HepG2 (cell line): ENCODE results near the gene LRRN1. TPM values are rescaled to one million over a fixed set of nuclear protein-coding genes. Genes with fewer than 3 reads are reported as not detected.

Experiments
- ATAC-seq: fragments of 200-7000 bp; cut with Tn5 transposase; 3 replicates; pipeline ENCODE4 v1.9.1; 2020; ENCODE audit warnings: mild to moderate bottlenecking, moderate library complexity
- BruUV-seq: library from RNA; stranded (reverse); fragments of 400-500 nt; replicated peaks from 2 replicates; lab custom pipeline; 2021; lab: Mats Ljungman, UMichigan
- CTCF ChIA-PET: fragments of 300-600 bp; formaldehyde crosslinking; extraction: SDS; loops from one replicate; lab custom pipeline; 2021; ENCODE audit warnings: low total read pairs, inconsistent platforms, low intra/inter-chr PET ratio; lab: Yijun Ruan, JAX
- POLR2A ChIA-PET: fragments of 350-600 bp; sonication (Branson Sonifier 250); formaldehyde crosslinking; loops from one replicate; lab custom pipeline; 2020; ENCODE audit warnings: antibody characterized with exemption, inconsistent platforms; lab: Yijun Ruan, JAX
- DNase-seq: peaks from one replicate; pipeline ENCODE4 v3.0.0-alpha.2; 2015; ENCODE audit warnings: low spot score
- FAIRE-seq: peaks from 3 replicates; lab custom pipeline; 2011; peaks lifted over from hg19 to GRCh38; lab: Jason Lieb, UNC
- H2AFZ ChIP-seq: one replicate; pipeline ENCODE4 v1.6.1; 2011; ENCODE audit warnings: low read length, inconsistent platforms
- H3K27ac ChIP-seq: fragments of 300-600 bp; 3 replicates; pipeline ENCODE4 v1.8.0; 2011; ENCODE audit warnings: mixed run types, mild to moderate bottlenecking, mixed read lengths, low read length, inconsistent platforms; ENCODE audit not compliant: insufficient read depth; ENCODE audit errors: extremely low read length
- H3K27me3 ChIP-seq, 2 experiments: fragments of 200-600 bp in 1 of 2; 2 replicates in 1 of 2; 3 replicates in 1 of 2; pipeline versions ENCODE4 v1.6.0 to v1.8.0; 2011; ENCODE audit warnings: low read length in 2 of 2, mild to moderate bottlenecking in 2 of 2, moderate library complexity in 2 of 2, inconsistent platforms in 1 of 2; ENCODE audit not compliant: insufficient read depth in 2 of 2, control insufficient read depth in 1 of 2
- H3K36me3 ChIP-seq, 2 experiments: fragments of 200-600 bp in 1 of 2; replicated peaks in 1 of 2; 2 replicates in 1 of 2; 3 replicates in 1 of 2; pipeline versions ENCODE4 v1.5.1 to v1.8.0; 2011; ENCODE audit warnings: low read length in 2 of 2, inconsistent platforms in 1 of 2; ENCODE audit not compliant: insufficient read depth in 2 of 2, control insufficient read depth in 1 of 2
- H3K4me1 ChIP-seq: 2 replicates; pipeline ENCODE4 v1.5.1; 2012; ENCODE audit warnings: low read length, inconsistent platforms; ENCODE audit not compliant: insufficient read depth
- H3K4me2 ChIP-seq: 2 replicates; pipeline ENCODE4 v1.6.0; 2011; ENCODE audit warnings: low read depth, low read length, inconsistent platforms
- H3K4me3 ChIP-seq, 3 experiments: fragments of 200-600 bp in 1 of 3; sonication (generic), shearing (Covaris generic) in 1 of 3; replicated peaks in 1 of 3; 2 replicates each; pipeline ENCODE4 v1.5.1; 2011 to 2016; ENCODE audit warnings: low read length in 3 of 3, inconsistent platforms in 2 of 3, low read depth in 2 of 3, mild to moderate bottlenecking in 2 of 3, control low read depth in 1 of 3, mixed read lengths in 1 of 3; ENCODE audit not compliant: insufficient read depth in 1 of 3
- H3K79me2 ChIP-seq: one replicate; pipeline ENCODE4 v1.6.1; 2011; ENCODE audit warnings: low read length, inconsistent platforms; ENCODE audit not compliant: insufficient read depth
- H3K9ac ChIP-seq: 2 replicates; pipeline ENCODE4 v1.6.0; 2011; ENCODE audit warnings: mild to moderate bottlenecking, low read depth, low read length, inconsistent platforms; ENCODE audit not compliant: insufficient read depth
- H3K9me3 ChIP-seq: 2 replicates; pipeline ENCODE4 v1.5.1; 2012; ENCODE audit warnings: mild to moderate bottlenecking, low read length
- H4K20me1 ChIP-seq: 2 replicates; pipeline ENCODE4 v1.6.0; 2011; ENCODE audit warnings: inconsistent platforms, mild to moderate bottlenecking, low read length, moderate library complexity; ENCODE audit not compliant: insufficient read depth
- HINFP ChIP-seq: sonication (generic); formaldehyde crosslinking; IDR thresholded peaks from 2 replicates; pipeline ENCODE4 v1.4.0; 2020; ENCODE audit warnings: low read depth, mild to moderate bottlenecking, missing genetic modification reagents
- KAT8 ChIP-seq: IDR thresholded peaks from 2 replicates; pipeline ENCODE4 v1.6.1; 2016; ENCODE audit warnings: missing genetic modification reagents, missing compliant biosample characterization
- MAFG ChIP-seq: sonication (generic); formaldehyde crosslinking; IDR thresholded peaks from 2 replicates; pipeline ENCODE4 v1.5.1; 2020; ENCODE audit warnings: mild to moderate bottlenecking, missing genetic modification reagents
- PHF21A ChIP-seq: sonication (generic); formaldehyde crosslinking; IDR thresholded peaks from 2 replicates; pipeline ENCODE4 v1.5.0; 2020; ENCODE audit warnings: mild to moderate bottlenecking, missing genetic modification reagents
- TP53 ChIP-seq: sonication (generic); formaldehyde crosslinking; conservative IDR thresholded peaks from 2 replicates; pipeline ENCODE4 v1.4.0; 2020; ENCODE audit warnings: missing genetic modification reagents
- ZBTB20 ChIP-seq: sonication (generic); formaldehyde crosslinking; IDR thresholded peaks from 2 replicates; pipeline ENCODE4 v1.8.1; 2023; ENCODE audit warnings: missing genetic modification reagents, low read depth, mild to moderate bottlenecking, borderline replicate concordance
- ZNF281 ChIP-seq: sonication (generic); formaldehyde crosslinking; IDR thresholded peaks from 2 replicates; pipeline ENCODE4 v1.4.0; 2020; ENCODE audit warnings: missing genetic modification reagents, borderline replicate concordance
- ZNF557 ChIP-seq: sonication (generic); formaldehyde crosslinking; IDR thresholded peaks from 2 replicates; pipeline ENCODE4 v1.4.0; 2020; ENCODE audit warnings: missing genetic modification reagents
- ZNF639 ChIP-seq: conservative IDR thresholded peaks from 2 replicates; pipeline ENCODE4 v1.6.1; 2018; ENCODE audit warnings: missing genetic modification reagents
- ZNF660 ChIP-seq: sonication (generic); formaldehyde crosslinking; IDR thresholded peaks from 2 replicates; pipeline ENCODE4 v1.5.1; 2020; ENCODE audit warnings: mild to moderate bottlenecking, low read depth, missing genetic modification reagents, borderline replicate concordance
- ZUFSP ChIP-seq: sonication (generic); formaldehyde crosslinking; IDR thresholded peaks from 2 replicates; pipeline ENCODE4 v1.9.0; 2021; ENCODE audit warnings: missing genetic modification reagents, mild to moderate bottlenecking, borderline replicate concordance
- WGBS: methylation state at CpG from one replicate; pipeline ENCODE4 v1.1.6; 2017; ENCODE audit warnings: low lambda C conversion rate; 5-methylcytosine and 5-hydroxymethylcytosine counted together
- in situ Hi-C: cut with HindIII; loops from 2 replicates; pipeline ENCODE4 v1.10.0; 2017; ENCODE audit warnings: low pct_unique_long_range_greater_than_20kb; ENCODE audit not compliant: extremely low pct_ligation_motif_present
- intact Hi-C: fragments of 100-400 bp; cut with micrococcal nuclease; formaldehyde crosslinking; loops from one replicate; pipeline ENCODE4 v1.10.0; 2022; ENCODE audit not compliant: unreplicated experiment
- polyA plus RNA-seq, 8 experiments: library from polyadenylated mRNA; depleted of rRNA in 3 of 8; stranded (reverse) in 7 of 8; unstranded in 1 of 8; fragments of >200 nt; fragmentation: Illumina TruSeq in 4 of 8; extraction: Trizol in 4 of 8; gene quantifications; 2 replicates each; pipeline versions ENCODE4 v1.2.1 to v1.2.3, GENCODE V29; 2011 to 2016; ENCODE audit warnings: low read depth in 4 of 8, missing spikeins in 1 of 8, mixed read lengths in 1 of 8; ENCODE audit not compliant: insufficient read depth in 1 of 8
- total RNA-seq, 5 experiments: library from RNA; depleted of rRNA; stranded (reverse); fragments of >200 nt; fragmentation: Illumina TruSeq; extraction: Trizol; gene quantifications; 2 replicates each; pipeline ENCODE4 v1.2.3, GENCODE V29; 2016; ENCODE audit warnings: low read depth in 1 of 5

Gene LRRN1
- total and polyA plus RNA-seq, 2 of the 13 experiments (the other 11 are each of a cell fraction or from before 2014, with no cell fraction given): not detected

GRCh38 chr3:3825035-3825434 lies 25.8 kb downstream of the LRRN1 start:
- FAIRE-seq (no peak), ATAC-seq (no peak), DNase-seq (no peak)
- no peaks in the 10 kb centered on the region for H3K9me3 ChIP-seq
- BruUV-seq: no TSS peak
- WGBS: 39% methylated on average over 3 of the region's 3 CpGs
- H3K4me2 ChIP-seq: no peak overlapping the region
- POLR2A ChIA-PET: no interaction called here
- no peak overlapping the region for H3K4me3 ChIP-seq
- CTCF ChIA-PET: no interaction called here
- intact Hi-C loops: no loop called here
- in situ Hi-C loops: no loop called here
- H3K79me2 ChIP-seq: no peaks in the 10 kb centered on the region
- H3K36me3 ChIP-seq: no peaks in the 10 kb centered on the region
- H2AFZ ChIP-seq: no peak overlapping the region
- H4K20me1 ChIP-seq: no peaks in the 10 kb centered on the region
- no peak overlapping the region for H3K9ac ChIP-seq
- TF ChIP-seq MAFG (CRISPR knock-in tag): no peak
- no peak for TF ChIP-seq HINFP (CRISPR knock-in tag)
- TF ChIP-seq ZNF660 (CRISPR knock-in tag): no peak
- no peaks in the 10 kb centered on the region for H3K4me1 ChIP-seq
- H3K27ac ChIP-seq: no peak overlapping the region
- no peaks in the 10 kb centered on the region for H3K27me3 ChIP-seq

GRCh38 chr3:3826521-3826920 lies 27.3 kb downstream of the LRRN1 start:
- no peaks in the 10 kb centered on the region for H3K36me3 ChIP-seq
- ChIA-PET POLR2A (no interaction called here), CTCF (no interaction called here)
- H3K4me3 ChIP-seq: no peak overlapping the region
- H3K9me3 ChIP-seq: no peaks in the 10 kb centered on the region
- DNase-seq: no peak
- no peaks in the 10 kb centered on the region for H4K20me1 ChIP-seq
- 40% methylated on average over 4 of the region's 4 CpGs for WGBS
- H3K27me3 ChIP-seq: no peaks in the 10 kb centered on the region
- H2AFZ ChIP-seq: no peak overlapping the region
- H3K4me1 ChIP-seq: no peaks in the 10 kb centered on the region
- H3K4me2 ChIP-seq: no peak overlapping the region
- no peak overlapping the region for H3K9ac ChIP-seq
- H3K27ac ChIP-seq: no peak overlapping the region
- in situ Hi-C loops (no loop called here), intact Hi-C loops (no loop called here)
- H3K79me2 ChIP-seq: no peaks in the 10 kb centered on the region
- no peak for ATAC-seq
- BruUV-seq: no TSS peak
- no peak for FAIRE-seq
- no peak for TF ChIP-seq ZNF639 (CRISPR knock-in tag)
- TF ChIP-seq ZNF281: no peak
- no peak for TF ChIP-seq TP53 (CRISPR knock-in tag)
- TF ChIP-seq ZUFSP: no peak
- no peak for TF ChIP-seq PHF21A (CRISPR knock-in tag)
- no peak for TF ChIP-seq ZNF557 (CRISPR knock-in tag)
- TF ChIP-seq KAT8 (CRISPR knock-in tag): no peak
- TF ChIP-seq ZBTB20: no peak
